WI38 (cell line): ENCODE results near the gene IPO13.

ENCODE experiments used
- H3K4me3 ChIP-seq: 2 replicates; pipeline ENCODE4 v1.5.1; 2011; ENCODE audit warnings: low read depth, mild to moderate bottlenecking, control low read depth, low read length
- TF ChIP-seq, protein P1 (sequence below): IDR thresholded peaks from 2 replicates; pipeline ENCODE4 v1.5.1; 2012; ENCODE audit warnings: low read depth, mild to moderate bottlenecking, control low read depth, low read length

Gene IPO13, protein sequence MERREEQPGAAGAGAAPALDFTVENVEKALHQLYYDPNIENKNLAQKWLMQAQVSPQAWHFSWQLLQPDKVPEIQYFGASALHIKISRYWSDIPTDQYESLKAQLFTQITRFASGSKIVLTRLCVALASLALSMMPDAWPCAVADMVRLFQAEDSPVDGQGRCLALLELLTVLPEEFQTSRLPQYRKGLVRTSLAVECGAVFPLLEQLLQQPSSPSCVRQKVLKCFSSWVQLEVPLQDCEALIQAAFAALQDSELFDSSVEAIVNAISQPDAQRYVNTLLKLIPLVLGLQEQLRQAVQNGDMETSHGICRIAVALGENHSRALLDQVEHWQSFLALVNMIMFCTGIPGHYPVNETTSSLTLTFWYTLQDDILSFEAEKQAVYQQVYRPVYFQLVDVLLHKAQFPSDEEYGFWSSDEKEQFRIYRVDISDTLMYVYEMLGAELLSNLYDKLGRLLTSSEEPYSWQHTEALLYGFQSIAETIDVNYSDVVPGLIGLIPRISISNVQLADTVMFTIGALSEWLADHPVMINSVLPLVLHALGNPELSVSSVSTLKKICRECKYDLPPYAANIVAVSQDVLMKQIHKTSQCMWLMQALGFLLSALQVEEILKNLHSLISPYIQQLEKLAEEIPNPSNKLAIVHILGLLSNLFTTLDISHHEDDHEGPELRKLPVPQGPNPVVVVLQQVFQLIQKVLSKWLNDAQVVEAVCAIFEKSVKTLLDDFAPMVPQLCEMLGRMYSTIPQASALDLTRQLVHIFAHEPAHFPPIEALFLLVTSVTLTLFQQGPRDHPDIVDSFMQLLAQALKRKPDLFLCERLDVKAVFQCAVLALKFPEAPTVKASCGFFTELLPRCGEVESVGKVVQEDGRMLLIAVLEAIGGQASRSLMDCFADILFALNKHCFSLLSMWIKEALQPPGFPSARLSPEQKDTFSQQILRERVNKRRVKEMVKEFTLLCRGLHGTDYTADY

DNA sequence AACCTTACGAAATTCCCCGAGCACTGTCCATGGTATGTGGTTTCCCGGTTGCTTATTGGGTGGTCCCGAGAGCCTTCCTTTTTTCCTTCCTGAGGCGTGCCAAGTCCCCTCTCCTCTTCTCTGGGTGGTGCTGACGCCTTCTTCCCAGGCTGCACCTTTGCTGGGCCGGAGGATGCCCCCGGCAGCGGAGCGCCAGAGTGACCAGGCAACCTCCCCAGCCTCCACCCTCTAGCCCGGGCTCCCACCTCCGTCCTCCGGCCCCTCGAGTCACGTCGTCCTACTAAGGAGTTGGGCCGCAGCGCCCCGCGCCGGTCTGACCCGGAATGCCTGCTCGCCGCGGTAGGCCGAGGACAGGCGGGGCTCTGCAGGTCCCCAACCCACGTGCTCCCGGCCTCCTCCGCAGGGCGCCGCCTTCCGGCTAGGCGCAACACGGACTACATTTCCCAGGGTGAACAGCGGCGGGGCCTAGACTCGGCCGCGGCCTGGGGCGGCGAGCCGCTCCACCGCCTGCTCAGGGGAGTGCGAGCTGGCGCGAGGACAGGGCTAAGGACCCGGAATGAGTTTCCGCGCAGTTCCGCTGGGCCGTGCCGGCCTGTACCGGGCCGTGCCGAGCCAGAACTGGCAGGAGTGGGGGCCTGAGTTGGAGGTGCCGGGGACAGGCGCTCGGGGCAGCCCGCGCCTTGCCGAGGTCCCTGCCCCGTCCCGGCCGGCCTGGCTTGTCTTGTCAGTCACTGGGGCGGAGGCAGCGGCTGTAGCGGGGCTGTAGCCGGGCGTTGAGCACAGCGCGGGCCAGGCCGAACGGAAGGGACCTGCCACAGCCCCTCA is at the start of gene IPO13:
Gene IPO13, plus strand, starts transcription at position 715 of the 825 bp plus-strand sequence. CDS start 651 bp downstream, outside the sequence.
- TF ChIP-seq, protein P1, sequence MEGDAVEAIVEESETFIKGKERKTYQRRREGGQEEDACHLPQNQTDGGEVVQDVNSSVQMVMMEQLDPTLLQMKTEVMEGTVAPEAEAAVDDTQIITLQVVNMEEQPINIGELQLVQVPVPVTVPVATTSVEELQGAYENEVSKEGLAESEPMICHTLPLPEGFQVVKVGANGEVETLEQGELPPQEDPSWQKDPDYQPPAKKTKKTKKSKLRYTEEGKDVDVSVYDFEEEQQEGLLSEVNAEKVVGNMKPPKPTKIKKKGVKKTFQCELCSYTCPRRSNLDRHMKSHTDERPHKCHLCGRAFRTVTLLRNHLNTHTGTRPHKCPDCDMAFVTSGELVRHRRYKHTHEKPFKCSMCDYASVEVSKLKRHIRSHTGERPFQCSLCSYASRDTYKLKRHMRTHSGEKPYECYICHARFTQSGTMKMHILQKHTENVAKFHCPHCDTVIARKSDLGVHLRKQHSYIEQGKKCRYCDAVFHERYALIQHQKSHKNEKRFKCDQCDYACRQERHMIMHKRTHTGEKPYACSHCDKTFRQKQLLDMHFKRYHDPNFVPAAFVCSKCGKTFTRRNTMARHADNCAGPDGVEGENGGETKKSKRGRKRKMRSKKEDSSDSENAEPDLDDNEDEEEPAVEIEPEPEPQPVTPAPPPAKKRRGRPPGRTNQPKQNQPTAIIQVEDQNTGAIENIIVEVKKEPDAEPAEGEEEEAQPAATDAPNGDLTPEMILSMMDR: peak; percentile 45
- H3K4me3 ChIP-seq: peak within 1 kb of the TSS; percentile 88

DNA sequence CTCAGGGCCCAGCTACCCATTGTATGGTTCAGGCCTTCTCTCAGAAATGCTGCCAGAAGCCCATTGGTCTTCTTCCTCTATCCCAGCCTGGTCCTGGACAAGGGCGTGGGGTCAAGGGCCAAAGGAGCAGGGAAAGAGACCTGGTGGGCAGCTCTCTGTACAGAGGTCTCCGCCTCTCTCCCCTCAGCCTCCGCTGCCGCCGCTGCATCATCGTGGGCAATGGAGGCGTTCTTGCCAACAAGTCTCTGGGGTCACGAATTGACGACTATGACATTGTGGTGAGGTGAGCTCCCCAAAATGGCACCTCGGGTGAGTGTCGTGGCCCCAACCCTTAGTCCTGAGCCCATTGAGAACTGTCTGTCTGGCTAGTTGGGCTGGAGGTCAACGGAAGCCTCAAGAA is 47.8 kb upstream of the IPO13 start:
- no peak overlapping the region for H3K4me3 ChIP-seq
- TF ChIP-seq, protein P1: no peak

DNA sequence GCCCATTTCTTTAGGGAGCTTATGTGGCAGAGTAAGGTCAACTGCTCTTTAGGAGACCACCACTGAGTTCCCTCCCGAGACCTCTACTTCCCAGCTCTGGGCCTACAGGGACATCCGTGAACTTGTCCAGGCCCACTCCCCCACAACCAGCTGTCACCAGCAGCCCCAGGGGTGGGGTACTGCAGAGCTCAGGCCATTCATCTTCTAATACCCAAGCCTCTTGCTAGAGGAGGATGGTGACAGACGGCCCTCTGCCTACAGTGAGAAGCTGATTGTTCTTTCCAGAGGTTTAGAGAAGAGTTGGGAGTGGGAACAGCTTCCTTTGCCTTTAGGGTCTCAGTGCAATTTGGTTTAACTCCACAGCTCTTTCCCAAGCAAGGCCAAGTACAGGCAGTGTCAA is 46.4 kb upstream of the IPO13 start:
- TF ChIP-seq, protein P1: no peak
- H3K4me3 ChIP-seq: no peak overlapping the region

DNA sequence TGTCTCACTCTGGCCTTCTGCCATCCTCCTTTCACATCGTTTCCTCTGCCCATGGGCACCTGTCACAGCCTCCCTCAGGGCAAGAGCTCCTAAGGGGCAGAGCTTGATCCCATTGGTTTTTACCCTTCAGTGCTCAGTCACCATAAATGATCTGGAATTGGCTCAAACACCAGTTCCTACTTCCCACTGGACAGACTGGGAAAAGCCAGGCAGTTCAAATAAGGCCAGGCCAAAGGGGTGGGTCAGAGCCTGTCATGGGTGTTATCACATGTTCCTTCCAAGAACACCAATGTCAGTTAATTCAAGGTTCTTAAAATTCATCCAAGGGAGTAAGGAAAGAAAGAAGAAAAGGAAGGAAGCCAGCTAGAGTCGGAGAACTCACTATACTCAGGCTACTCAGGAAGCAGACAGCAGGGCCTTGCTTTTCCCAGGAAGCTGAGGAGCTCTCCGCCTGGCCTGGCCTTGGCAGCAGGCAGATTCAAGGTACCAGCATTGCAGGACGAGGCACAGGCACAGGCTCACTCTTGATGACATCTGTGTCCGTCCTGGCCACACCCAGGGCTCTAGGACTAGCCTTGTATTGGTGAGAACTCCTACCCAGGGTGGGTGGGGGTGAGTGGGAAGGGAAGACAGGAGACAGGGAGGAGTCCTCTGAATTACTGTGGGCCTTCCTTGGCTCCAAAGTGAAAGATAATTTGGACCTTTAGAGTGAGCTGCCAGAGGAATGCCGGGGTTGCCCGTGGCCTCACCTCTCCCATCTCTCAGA is 45.4 kb upstream of the IPO13 start:
- TF ChIP-seq, protein P1: no peak
- no peak overlapping the region for H3K4me3 ChIP-seq

DNA sequence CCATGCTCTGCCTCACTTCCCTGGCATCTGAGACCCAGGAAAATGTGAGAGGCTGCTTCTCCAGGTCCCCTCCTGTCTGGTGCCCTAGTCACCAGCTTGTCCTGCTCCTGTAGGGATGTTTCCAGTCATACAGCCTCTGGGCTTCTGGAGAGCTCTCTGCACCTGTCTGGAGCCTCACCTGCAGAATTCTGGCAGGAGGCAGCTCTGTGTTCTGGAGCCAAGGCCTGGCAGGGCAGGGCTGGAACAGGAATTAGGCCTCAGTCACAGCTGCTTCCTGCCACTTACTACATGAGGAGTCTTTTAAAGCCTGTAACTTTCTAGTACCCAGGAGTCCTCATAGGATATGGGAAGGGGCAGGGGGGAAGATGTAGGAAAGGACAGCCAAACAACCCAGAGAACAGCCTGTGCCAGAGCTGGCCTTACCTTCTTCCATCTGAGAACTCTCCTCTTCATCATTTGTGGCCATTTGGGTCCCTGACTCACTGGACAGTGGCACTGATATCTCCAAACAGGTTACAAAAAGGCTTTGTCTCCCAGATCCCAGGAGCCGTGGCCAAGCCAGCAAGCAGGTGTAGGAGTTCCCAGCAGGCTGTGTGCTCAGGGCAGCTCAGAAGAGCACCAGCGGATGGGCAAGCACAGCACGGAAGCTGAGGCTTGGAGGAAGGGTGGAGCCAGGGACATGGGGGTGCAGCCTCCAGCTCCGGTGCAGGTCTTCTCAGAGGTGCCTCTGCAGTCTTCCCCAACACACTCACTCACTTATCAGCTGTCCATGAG is 44.5 kb upstream of the IPO13 start:
- TF ChIP-seq, protein P1: no peak
- no peak overlapping the region for H3K4me3 ChIP-seq
